ENCODE measurements around the gene UXS1. TPM values are rescaled to one million over a fixed set of nuclear protein-coding genes. Genes with fewer than 3 reads are reported as not detected.

Gene UXS1
- total and polyA plus RNA-seq, 2 donors (not counting 3 experiments of a cell fraction or from before 2014, with no cell fraction given): 34.2 to 43.2 TPM

DNA sequence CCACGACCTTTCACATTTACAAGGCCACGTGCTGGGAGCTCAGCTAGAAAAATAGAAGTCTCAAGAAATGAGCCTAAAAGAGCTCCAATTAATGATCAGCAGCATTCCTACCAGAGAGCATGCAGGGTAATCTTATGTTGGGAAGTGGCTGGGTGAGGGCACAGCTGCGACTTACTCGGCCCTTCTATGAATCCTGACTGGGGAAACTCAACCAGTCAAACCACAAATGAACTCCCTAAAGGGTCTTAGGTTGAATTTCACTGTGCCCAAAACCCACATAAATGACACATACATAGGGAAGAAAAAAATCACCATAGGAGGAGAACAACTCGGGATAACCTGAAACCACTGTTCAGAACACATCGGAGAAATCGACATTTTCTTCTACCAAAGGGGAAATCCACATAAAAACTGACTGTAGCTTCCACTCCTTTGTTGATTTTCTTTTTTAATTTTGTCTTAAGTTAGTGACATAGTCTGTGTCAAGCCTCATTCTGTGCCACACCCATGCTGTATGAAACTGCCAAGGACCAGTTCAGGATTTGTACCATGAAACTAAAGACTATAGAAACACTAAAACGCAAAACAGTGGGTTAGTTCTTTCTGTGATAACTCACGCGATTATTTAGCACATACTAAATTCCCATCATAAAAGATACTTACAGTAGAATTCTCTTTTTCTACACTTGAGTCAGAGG is 54.7 kb downstream of the UXS1 start:
- no TSS peak for BruUV-seq (replicated peaks)
- TF ChIP-seq, protein P1, sequence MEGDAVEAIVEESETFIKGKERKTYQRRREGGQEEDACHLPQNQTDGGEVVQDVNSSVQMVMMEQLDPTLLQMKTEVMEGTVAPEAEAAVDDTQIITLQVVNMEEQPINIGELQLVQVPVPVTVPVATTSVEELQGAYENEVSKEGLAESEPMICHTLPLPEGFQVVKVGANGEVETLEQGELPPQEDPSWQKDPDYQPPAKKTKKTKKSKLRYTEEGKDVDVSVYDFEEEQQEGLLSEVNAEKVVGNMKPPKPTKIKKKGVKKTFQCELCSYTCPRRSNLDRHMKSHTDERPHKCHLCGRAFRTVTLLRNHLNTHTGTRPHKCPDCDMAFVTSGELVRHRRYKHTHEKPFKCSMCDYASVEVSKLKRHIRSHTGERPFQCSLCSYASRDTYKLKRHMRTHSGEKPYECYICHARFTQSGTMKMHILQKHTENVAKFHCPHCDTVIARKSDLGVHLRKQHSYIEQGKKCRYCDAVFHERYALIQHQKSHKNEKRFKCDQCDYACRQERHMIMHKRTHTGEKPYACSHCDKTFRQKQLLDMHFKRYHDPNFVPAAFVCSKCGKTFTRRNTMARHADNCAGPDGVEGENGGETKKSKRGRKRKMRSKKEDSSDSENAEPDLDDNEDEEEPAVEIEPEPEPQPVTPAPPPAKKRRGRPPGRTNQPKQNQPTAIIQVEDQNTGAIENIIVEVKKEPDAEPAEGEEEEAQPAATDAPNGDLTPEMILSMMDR (IDR thresholded peaks at IDR 0.05; ENCODE audit: extremely low read depth in 1 of 2, insufficient read depth in 1 of 2, low read depth in 1 of 2, low read length in 2 of 2): no peak
- TF ChIP-seq FOS (IDR thresholded peaks at IDR 0.05; ENCODE audit: borderline replicate concordance, insufficient read depth, low read length) (no peak), POLR2AphosphoS5 (IDR thresholded peaks at IDR 0.05; ENCODE audit: insufficient read depth, low read depth, low read length) (no peak), JUN (IDR thresholded peaks at IDR 0.05; ENCODE audit: borderline replicate concordance, insufficient read depth, insufficient read length, low read depth) (no peak), POLR2A (IDR thresholded peaks at IDR 0.05; ENCODE audit: low read depth, low read length) (no peak), MYC (IDR thresholded peaks at IDR 0.05; ENCODE audit: low read depth, low read length) (no peak)
- TF ChIP-seq, protein P2, sequence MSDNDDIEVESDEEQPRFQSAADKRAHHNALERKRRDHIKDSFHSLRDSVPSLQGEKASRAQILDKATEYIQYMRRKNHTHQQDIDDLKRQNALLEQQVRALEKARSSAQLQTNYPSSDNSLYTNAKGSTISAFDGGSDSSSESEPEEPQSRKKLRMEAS (IDR thresholded peaks at IDR 0.05; ENCODE audit: insufficient read depth, insufficient read length): no peak
- H3K36me3 ChIP-seq (ENCODE audit: control insufficient read depth in 2 of 2, extremely low read depth in 1 of 2, insufficient read depth in 2 of 2, low read length in 2 of 2): peaks cover 0 to 2% of the 10 kb centered on the region in 2 experiments
- H3K79me2 ChIP-seq (ENCODE audit: control insufficient read depth, insufficient read depth, low read length): no peaks in the 10 kb centered on the region
- H3K27ac ChIP-seq (ENCODE audit: insufficient read depth, low read depth, low read length): no peak overlapping the region
- H3K9me1 ChIP-seq (replicated peaks; ENCODE audit: control insufficient read depth, extremely low read depth, insufficient read depth, low read length): no peaks in the 10 kb centered on the region
- H3K9ac ChIP-seq (replicated peaks; ENCODE audit: extremely low read depth, insufficient read depth, low read length): no peak overlapping the region
- H3K4me3 ChIP-seq (replicated peaks in 1 of 3; ENCODE audit: insufficient read depth in 1 of 3, low read depth in 1 of 3, low read length in 3 of 3): no peak overlapping the region
- DNase-seq (ENCODE audit: low read depth, low spot score): no peak
- H3K4me1 ChIP-seq (ENCODE audit: control insufficient read depth, extremely low read depth, insufficient read depth, low read length): peaks cover 7% of the 10 kb centered on the region
- H3K9me3 ChIP-seq (replicated peaks; ENCODE audit: control insufficient read depth, insufficient read depth, low read length): no peaks in the 10 kb centered on the region
- dilution Hi-C loops (cut with MboI; ENCODE audit: extremely low pct_ligation_motif_present, low sequenced_read_pairs): no loop called here
- H3K4me2 ChIP-seq (ENCODE audit: insufficient read depth, low read length): no peak overlapping the region
- FAIRE-seq: no peak
- intact Hi-C loops (cut with micrococcal nuclease): no loop called here
- no peak overlapping the region for H2AFZ ChIP-seq (ENCODE audit: low read depth, low read length)
- no peaks in the 10 kb centered on the region for H3K27me3 ChIP-seq (ENCODE audit: control insufficient read depth in 2 of 2, insufficient read depth in 2 of 2, low read length in 2 of 2)
- CTCF ChIA-PET: interaction anchor here (2.3 kb wide), 1 partner anchor 35 kb away, joined by 5 read pairs; no protein-coding TSS in a partner anchor
- POLR2A ChIA-PET: no interaction called here
- H4K20me1 ChIP-seq (replicated peaks; ENCODE audit: control insufficient read depth, extremely low read depth, insufficient read depth, low read length): no peaks in the 10 kb centered on the region
